Measurements from ENCODE around the gene MMP11.

MMP11 gene

GRCh38 chr22:23831261-23831660, 58.6 kb downstream of the MMP11 start:
- no peak for DNase-seq (ENCODE audit: low read depth in 2 of 2)

GRCh38 chr22:23831781-23832180, 59.1 kb downstream of the MMP11 start:
- DNase-seq (ENCODE audit: low read depth in 2 of 2) = no peak

DNA sequence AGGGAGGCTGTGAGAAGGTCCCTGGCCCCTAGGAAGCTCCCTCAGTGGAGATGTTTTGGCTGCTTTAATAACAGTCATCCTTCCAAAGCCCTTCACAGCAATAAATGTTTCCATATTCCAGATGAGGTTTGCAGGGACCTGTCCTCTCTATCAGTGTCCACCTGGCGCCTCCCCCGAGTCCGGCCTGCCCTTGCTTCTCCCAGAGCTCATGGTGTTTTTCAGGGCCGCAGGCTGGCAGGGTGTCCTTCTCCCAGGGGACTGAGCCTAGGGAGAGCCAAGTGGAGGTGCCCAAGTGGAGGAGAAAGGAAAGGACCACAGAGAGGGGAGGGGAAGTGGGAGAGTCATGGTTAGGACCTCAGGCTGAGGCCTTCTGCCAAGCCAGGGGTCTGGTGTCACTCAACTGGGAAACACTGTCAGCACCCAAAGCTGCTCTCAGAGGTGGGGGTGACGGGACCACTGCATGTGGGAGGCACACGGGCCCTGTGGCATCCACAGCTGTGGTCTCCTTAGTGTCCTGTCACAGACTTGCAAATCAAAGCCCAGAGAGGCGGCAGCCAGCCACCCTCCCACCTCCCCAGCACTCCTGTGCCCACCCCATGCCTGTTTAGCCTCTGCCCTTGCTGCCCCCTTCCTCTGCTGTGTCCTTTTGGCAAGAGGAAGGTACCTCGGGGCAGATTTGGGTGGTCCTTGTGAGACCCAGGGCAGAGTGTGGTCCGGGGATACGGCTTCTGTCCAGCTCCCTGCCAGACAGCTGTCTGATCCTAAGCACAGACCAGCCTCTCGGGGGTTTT, 59.8 kb downstream of the MMP11 start:
- no peak for DNase-seq (ENCODE audit: low read depth in 2 of 2)

DNA sequence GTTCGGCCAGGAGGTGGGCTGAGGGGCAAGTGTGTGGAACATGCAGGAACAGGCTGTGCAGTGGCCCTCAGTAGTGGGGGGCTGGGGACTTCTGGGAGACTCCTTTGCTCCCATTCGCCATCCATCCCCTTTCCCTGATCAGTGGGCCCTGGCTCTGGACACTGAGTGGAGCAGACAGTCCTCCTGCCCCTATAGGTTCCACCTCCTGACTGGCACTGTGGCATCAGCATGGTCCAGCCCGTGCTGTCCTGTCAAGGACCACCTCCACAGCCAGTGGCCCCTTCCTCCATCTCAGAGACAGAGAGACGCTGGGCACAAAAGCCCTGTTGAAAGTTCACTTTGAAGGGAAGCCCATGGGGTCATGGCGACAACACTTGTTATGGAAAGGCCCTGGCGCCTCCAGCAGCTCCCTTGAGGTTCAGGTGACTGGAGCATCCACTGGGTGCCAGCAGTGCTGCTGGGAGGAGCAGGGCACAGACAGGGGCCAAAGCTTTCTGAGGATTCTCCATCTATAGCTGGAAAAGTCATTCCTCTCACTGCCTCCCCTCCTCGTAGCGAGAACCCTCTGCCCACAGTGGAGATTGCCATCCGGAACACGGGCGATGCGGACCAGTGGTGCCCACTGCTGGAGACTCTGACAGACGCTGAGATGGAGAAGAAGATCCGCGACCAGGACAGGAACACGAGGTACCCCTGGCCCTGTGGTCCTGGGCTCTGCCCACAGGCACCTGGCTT, 60.5 kb downstream of the MMP11 start:
- no peak for DNase-seq (ENCODE audit: low read depth in 2 of 2)

Data from stimulated activated CD8-positive, alpha-beta memory T cell treated with anti-CD3 and anti-CD28 coated beads, Interleukin-15, amount 100 ng/mL, for 48 hours (primary cell).